GM19372 (cell line): Measurements from ENCODE around the gene KCTD5.
"Not testable (repeated sequence)": the region's sequence is repeated elsewhere in the genome, so short reads cannot be mapped to it uniquely, and the experiment has no call there.

Experiments used
- ATAC-seq: cut with Tn5 transposase; IDR thresholded peaks from one replicate; pipeline ENCODE4 v1.9.1; 2021; ENCODE audit warnings: mild to moderate bottlenecking, low read depth, moderate library complexity; ENCODE audit not compliant: unreplicated experiment

The KCTD5 gene

GRCh38 chr16:2671193-2671592 lies 11.1 kb upstream of the KCTD5 start:
- not testable (repeated sequence) for ATAC-seq

- no peak for ATAC-seq
These were observed 10.6 kb upstream of the KCTD5 start for GRCh38 chr16:2671741-2672140.

GRCh38 chr16:2673066-2673999 lies 9.0 kb upstream of the KCTD5 start:
- ATAC-seq: peak; percentile 96

- no peak for ATAC-seq
These were observed 7.3 kb upstream of the KCTD5 start for GRCh38 chr16:2675021-2675420.

- ATAC-seq: no peak
These were observed 6.6 kb upstream of the KCTD5 start for GRCh38 chr16:2675714-2676113.

GRCh38 chr16:2676937-2677336 lies 5.4 kb upstream of the KCTD5 start:
- not testable (repeated sequence) for ATAC-seq

GRCh38 chr16:2678206-2678965 lies 3.9 kb upstream of the KCTD5 start:
- ATAC-seq: not testable (repeated sequence)

GRCh38 chr16:2679902-2680301 lies 2.4 kb upstream of the KCTD5 start:
- not testable (repeated sequence) for ATAC-seq

GRCh38 chr16:2680360-2680759 lies 2.0 kb upstream of the KCTD5 start:
- not testable (repeated sequence) for ATAC-seq

GRCh38 chr16:2683041-2683440 lies 718 bp downstream of the KCTD5 start:
- ATAC-seq: not testable (repeated sequence)

GRCh38 chr16:2686075-2686474 lies 3.8 kb downstream of the KCTD5 start:
- not testable (repeated sequence) for ATAC-seq

- ATAC-seq: peak; percentile 36
These were observed 4.7 kb downstream of the KCTD5 start for GRCh38 chr16:2686912-2687507.

GRCh38 chr16:2687531-2688308 lies 5.4 kb downstream of the KCTD5 start:
- no peak for ATAC-seq

- ATAC-seq: not testable (repeated sequence)
These were observed 7.1 kb downstream of the KCTD5 start for GRCh38 chr16:2689422-2689821.

GRCh38 chr16:2689968-2690801 lies 7.9 kb downstream of the KCTD5 start:
- ATAC-seq: no peak

GRCh38 chr16:2690852-2691251 lies 8.5 kb downstream of the KCTD5 start:
- no peak for ATAC-seq

- no peak for ATAC-seq
These were observed 9.3 kb downstream of the KCTD5 start for GRCh38 chr16:2691491-2692248.

- ATAC-seq: no peak
These were observed 10.1 kb downstream of the KCTD5 start for GRCh38 chr16:2692251-2692947.
